Inflammatory macrophage treated with lipopolysaccharide for 4 hours (primary cell): ENCODE results near the gene PPP2R5B.
A peak's percentile ranks its signal among the peaks of the same experiment; 100 is the strongest.

Experiments
- DNase-seq: peaks from one replicate; pipeline ENCODE4 v3.0.0-alpha.2; 2020

The PPP2R5B gene

DNA sequence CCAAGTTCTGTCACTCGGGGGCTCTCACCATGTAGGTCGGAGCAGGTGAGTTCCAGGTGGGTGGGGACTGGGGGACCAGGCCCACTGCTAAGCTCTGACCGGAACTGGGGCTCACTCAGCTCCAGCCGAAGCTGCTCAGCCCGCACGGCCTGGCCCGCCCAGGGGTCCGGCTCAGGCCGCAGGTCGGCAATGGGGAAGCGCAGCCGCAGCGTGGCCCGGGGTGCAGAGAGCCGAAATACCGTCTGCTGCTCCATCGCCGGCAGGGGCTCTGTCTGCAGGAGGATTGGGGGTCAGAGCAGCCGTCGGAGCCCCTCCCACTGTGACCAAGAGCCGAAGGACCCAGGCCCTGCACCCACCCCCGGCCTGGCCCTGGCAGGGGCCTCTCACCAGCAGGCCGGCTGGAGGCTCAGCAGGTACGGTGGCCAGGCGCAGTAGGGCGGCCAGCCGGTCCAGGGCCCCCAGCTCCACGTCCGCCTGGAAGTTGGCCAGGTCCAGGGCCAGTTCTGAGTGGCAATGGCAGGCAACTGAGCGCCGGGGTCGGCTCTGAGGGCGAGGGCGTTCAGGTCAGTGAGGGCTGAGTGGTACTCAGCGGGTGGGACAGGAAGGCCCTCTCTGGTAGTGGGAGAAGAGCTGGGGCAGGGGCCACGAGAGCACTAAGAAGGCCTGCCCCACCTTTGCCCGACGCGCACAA, 14.7 kb upstream of the PPP2R5B start:
- DNase-seq: no peak

DNA sequence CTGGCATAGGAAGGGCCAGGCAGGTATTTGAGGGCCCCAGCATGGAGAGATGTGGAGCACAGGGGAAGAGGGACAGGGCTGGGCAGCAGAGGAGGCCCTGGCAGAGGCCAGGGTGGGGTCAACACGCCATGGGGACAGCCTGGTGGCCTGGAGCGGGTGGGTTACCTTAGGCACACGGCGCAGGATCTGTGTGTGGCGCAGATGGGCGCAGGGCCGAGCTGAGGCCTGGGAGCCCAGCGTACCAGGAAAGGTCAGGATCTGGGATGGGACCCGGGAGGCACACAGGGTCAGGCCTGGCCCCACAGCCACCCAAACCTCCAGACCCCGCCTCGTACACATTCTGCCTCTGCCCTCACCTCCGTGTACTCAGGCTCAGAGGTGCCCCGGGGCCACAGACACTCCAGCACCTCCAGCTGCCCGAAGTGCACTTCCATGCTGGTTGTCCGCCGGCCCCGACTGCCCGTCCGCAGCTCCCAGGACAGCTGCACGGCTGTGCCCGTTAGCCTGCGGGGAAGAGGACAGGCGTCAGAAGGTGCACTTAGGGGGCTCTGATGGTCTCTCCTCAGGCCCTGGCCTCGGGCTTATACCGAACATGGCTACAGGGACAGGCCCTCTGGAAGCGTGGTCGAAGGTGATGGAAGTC, 13.9 kb upstream of the PPP2R5B start:
- no peak for DNase-seq

DNA sequence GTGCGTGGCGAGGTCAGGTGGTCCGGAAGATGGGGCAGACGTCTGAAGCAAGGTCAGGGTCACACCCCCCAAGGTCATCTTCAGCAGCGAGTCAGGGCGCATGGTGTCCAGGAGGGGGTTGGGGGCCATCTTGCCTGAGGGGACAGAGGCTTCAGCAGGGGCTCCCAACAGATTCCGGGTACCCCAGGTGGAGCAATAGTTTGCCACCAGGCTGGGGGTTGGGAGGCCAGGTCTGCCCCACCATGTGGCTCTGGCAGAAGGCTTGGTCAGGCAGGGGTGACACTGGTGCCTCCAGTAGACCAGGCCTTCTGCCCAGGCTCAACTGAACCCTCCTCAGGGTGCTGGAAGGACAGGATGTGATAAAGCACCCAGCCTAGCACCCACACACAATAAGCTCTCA, 13.3 kb upstream of the PPP2R5B start:
- DNase-seq: no peak

DNA sequence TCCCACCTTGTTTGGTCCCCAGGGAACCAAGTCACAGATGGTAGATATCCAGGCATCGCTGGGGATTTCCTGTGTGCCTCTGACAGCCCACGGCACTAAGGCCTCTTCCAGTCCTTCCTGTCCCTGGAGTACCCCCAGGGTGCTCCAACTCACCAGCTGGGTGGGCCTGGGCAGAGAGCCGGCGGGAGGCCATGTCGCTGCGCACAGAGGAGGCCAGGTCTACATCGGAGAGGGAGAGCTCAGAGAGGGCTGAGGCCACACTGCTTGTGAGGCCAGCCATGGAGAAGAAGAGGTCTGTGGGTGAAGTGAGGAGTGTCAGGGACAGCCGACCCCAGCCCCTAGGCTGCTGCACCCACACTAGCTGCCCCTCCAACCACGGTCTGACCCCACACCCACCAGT, 12.8 kb upstream of the PPP2R5B start:
- DNase-seq: no peak

DNA sequence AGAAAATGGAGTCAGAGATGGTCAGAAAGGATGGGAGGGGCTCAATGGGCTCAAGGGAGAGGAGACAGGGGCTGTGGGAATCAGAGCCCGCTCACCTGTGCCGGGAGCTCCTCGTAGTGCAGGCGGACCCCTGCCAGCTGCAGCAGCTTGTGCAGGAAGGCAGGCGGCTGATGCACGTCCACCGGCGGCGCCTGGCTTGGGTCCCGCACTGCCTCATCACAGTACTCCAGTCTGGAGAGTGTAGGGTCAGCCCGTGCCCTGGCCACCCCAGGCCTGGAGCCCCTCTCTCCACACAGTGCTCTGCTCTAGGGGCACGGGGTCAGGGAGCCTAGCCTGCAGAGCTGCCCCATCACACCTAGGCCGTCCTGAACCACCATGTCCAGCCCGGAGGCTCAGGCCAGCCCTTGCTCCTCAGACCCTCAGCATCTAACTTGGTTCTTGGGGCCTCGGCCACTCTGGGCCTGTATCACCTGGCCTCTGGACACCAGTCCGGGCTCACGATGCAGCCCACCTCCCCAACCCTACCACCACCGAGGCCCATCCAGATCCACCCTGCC, 11.2 kb upstream of the PPP2R5B start:
- no peak for DNase-seq

DNA sequence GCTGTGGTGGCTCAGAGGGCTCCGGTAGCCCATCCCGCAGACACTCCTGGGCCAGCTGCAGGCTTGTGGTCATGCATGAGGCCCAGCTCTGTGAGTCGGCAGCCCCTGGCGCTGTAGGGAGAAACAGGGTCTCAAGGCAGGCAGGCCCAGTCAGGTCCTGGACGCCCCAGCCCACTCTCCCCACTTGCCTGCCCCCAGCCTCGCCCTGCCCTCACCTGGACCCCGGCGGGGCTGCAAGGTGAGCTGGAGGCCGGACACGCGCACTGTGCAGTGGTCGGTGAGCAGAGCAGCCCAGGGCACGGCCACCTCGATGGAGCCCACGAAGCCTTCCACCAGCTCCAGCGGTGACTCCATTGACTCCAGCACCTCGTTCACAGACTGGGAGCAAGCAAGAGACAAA, 10.4 kb upstream of the PPP2R5B start:
- DNase-seq: no peak

DNA sequence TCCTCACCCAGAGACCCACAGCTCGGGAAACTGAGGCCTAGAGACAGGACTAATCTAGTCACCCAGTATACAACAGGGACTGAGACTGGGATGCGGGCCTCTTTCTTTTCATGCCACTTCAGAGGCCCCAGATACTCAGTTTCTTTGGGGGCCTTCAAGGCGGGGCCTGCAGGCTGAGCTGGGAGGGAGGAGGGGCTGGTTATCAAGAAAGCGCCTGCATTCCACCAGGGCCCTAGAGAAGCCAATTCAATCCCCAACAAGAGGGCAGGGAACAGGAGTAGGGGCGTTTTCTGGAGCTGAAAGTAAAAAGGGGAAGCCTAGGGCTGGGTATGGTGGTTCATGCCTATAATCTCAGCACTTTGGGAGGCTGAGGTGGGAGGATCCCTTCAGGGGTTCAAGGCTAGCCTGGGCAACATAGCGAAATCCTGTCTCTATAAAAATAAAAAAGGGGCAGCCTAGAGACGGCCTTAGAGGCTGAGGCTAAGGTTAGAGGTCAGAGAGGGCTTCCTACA, 9.1 kb upstream of the PPP2R5B start:
- DNase-seq: peak; percentile 9

DNA sequence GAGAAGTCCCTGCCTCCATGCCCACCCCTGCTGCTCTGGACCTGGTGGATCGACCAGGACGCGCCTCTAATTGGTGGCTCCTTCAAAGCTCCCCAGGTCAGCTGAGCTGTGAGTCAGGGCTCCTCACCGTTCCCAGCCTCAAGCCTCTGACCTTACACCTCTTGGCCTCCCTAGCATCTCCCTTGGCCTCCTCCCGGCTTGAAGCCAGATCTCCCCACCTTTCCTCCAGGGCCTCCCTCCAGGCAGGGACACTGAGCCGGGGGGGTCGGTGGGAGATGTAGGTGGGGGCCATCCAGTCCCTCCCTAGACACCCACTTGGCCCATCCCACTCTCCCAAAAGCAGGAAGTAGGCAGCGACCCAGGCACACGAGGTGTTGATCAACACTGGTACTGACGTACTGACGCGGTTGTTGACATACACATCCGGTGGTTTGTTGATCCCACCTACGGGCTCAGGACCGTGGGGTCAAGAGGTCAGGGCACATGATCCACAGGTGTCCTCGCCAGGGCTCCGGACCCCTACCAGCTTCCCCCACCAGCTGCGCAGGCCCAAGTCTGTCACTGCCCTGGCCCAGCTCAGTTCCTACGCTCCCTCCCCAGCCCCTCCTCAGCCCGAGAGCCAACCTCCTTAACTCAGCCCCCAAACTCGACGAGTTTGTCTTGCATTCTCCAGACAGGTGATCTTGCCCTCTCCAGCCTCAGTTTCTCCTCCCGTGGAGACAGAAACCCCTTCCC, 8.3 kb upstream of the PPP2R5B start:
- DNase-seq: peak; percentile 76

DNA sequence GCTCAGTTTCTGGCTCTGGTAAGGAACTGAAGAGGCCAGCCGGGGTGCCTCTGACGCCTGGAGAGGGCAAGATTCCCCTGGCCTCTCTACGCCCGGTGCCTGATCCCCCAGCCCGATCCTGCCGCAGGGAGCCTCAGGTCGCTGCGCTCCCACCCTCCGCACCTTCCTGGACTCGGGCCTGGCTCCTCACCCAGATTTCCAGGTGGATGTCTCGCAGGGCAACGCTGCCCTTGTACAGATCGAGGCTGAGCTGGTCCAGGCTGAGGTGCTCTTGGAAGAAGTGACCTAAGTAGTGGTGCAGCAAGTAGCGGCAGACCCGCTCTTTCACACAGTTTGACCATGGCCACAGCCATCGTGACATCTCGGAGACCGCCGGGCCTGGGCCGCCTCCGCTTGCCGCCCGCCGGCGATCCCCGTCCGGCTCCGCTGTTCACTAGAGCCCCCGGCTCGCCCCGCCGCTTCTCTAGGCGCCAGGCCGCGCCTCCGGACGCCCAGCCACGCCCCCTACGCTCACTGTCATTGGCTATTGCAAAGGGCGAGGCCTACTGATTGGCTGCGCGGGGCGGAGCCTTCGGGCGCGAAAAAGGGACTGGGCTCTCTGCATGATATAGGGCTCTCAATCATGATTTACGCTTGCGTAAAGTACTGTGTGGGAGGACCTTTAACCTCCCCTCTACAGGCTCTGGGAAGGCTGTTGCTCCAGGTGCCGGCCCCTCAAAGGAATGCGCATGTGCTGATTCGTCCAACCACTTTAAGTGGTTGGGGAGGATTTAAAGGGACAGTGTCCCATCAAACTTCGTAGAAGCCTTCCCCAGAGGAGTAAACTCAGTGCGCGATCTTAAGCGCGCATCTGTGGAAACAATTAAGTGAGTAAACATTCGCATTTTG, 7.5 kb upstream of the PPP2R5B start, which contains the start of gene ATG2A:
Gene ATG2A (minus strand): TSS at position 435 of the 888 bp plus-strand sequence. CDS start 74 bp downstream, at position 361.
- peak; percentile 99 for DNase-seq

DNA sequence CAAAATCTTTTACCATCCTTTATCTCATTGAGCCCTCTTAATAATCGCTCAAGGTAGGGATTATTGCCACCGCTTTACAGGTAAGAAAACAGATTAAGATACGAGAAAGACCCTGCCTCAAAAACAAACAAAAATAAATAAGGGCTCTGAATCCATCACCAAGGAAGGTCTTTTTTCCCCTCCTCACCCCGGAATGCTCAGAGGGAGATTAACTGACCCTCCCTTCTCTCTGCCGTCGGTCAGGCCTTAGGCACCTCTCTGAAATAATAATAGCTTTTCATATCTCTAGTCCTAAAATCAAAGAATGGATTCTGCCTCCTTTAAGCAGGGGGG, 6.9 kb upstream of the PPP2R5B start:
- DNase-seq: no peak

DNA sequence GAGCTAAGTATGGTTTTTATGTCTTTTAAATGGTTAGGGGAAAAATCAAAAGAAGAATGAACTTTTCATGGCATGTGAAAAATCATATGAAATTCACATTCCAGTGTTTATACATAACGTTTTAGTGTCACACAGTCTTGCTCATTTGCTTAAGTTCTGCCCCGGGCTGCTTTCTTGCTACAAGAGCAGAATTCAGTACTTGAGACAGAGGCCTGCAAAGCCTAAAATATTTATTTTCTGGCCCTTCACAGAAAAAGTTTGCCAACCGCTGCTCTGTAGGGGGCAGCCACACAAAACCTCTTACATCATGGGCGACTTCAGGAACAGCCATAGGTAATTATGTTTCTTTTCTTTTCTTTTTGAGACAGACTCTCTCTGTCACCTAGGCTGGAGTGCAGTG, 6.5 kb upstream of the PPP2R5B start:
- DNase-seq: no peak

DNA sequence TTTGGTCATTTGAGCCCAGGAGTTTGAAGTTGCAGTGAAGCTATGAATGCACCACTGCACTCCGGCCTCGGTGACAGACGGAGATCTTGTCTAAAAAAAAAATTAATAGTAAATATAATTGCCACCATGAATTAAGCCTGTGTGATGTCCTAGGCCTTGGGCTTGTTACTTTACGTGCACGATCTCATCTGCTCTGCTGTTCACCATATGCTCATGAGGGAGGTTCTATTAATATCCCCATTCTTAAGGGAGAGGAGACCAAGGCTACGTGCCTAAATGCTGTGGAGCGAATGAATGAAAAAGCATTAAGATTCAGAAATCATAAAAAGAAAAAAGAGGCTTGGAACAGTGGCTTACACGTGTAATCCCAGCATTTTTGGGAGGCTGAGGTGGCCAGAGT, 4.9 kb upstream of the PPP2R5B start:
- no peak for DNase-seq

DNA sequence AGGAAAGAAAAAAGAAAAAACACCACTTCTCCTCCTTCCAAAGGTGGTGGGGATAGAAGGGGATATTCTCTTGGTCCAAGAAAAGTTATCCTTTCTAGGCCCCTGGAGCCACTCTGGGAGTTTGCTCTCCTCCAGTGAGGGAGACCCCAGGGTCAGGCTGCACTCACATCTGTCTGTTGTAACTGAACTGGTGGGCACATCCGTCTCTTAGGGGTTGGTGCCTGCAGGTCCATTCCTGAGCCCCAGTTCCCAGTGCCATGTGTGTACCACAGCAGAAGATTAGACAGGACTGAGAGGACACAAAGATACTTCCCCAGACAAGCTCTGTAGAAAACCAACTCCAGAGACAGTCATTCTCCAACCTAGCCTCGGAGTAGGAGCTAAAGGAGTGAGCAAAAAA, 4.4 kb upstream of the PPP2R5B start:
- DNase-seq: no peak

DNA sequence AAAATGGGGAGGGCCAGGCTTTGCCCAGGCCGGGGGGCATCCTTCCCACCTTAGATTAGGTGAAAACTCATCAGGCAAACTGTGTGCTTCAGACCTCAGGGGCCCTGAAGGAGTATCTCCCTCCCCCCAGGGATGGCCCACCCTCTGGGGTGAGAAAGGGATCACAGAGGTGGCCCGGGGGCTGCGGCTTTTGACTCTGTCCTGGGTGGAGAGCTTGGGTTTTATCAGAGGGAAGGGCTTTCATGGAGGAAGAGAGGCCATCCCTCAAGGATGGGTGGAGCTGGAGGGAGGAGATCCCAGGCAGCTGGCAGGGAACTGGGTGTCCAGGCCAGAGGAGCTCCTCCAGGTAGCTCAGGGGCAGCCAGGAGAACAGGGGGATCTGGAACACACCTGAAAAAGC, 3.1 kb upstream of the PPP2R5B start:
- DNase-seq: no peak

DNA sequence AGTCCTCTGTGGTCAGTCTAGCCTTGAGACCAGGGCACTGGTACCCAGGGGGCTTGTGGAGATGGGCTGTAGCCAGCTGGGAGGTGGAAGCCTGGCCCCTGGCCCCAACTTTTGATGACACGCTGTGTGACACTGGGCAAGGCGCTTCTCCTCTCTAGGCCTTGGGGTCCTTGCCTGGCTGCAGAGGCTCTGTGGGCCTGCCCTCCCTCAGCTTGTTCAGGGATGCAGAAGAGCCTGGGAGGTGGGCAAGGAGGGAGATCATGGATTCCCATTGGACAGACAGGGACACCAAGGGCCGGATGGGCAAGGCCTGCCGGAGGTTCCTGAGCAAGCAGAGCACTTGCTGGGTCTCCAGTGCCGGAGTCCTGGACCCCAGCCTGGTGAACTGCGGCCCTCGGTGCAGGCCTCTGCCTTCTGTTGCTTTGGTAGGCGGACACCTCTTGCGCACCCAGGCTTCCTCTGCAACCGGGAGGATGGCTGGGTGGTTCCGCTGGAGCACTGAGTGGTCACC, 1.3 kb upstream of the PPP2R5B start:
- no peak for DNase-seq

DNA sequence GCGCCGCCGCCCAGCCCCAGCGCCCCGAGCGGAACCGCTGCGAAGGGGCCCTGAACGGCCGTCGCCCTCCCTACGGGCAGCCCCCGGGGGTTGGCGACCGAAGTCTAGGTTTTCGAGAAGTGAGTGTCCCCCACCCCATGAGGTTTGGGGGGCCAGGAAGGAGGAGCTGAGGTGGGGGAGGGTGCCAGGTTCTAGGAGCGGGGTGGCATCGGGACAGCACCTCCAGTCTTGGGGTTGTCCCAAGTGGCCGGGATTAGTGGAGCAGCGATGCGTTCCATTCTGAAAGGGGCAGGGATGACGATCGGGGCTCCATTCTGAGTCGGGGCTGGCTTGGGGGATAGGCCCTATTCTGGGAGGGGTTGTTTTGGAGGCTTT, 408 bp downstream of the PPP2R5B start:
- DNase-seq: no peak

DNA sequence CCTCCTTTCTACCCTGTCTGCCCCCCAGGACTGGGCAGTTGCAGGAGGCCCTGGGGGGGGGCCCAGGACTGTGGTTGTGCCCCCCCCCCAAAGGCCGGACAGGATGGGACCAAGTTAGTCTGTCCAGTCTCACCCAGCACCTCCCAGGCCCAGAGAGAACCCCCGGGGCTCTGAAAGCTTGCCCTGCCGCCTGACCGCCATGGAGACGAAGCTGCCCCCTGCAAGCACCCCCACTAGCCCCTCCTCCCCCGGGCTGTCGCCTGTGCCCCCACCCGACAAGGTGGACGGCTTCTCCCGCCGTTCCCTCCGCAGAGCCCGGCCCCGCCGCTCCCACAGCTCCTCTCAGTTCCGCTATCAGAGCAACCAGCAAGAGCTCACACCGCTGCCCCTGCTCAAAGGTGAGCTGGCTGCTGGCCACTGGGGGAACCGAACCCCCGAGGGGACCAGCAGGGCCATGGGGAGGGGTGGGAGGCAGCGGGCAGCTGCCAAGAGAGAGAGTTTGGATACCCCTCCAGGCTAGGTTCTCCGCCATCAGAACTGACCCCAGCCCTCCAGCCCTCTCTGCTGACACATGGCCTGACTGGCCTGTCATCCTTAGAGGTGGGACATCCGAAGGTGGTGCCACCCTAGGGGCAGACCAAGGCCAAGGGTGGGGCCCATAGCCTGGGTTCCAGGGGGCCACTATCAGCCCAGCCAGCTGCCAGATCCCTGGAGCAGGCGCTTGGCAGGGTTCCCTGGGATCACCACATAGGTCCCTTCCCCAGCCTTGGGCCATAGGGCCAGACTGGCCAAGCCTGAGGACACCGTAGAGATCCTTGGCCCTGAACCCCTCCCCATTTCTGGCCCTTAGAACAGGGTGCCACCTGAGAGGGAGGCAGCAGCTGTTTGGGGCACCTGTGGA, 1.3 kb downstream of the PPP2R5B start:
- DNase-seq: no peak

DNA sequence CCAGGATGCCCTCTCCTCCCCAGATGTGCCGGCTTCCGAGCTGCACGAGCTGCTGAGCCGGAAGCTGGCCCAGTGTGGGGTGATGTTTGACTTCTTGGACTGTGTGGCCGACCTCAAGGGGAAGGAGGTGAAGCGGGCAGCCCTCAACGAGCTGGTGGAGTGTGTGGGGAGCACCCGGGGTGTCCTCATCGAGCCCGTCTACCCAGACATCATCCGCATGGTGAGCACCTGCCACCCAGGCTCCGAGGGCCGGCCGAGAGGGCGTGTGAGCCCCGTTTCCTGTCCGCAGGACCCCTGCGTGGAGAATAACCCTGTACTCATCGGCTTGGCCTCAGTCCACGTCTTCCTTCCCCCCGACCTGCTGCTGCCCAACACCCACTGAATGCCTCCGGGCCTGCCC, 2.2 kb downstream of the PPP2R5B start:
- no peak for DNase-seq

DNA sequence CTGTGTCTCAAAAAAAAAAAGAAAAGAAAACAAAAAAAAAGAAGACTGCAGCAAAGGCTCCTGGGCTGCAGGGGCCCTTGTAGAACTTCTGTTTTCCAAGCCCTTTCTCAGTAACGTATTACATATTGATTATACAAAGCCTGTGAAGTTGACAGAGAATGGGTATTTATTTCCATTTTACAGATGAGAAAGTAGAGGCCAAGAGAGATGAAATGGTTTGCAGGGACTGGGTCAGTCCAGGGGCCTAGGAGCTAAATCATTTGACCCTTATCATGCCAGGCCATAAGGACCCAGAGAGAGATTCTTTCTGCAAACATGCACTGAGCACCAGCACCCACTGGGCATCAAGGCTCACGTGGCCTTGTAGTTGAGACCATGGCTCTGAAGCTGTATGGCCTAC, 4.5 kb downstream of the PPP2R5B start:
- no peak for DNase-seq

DNA sequence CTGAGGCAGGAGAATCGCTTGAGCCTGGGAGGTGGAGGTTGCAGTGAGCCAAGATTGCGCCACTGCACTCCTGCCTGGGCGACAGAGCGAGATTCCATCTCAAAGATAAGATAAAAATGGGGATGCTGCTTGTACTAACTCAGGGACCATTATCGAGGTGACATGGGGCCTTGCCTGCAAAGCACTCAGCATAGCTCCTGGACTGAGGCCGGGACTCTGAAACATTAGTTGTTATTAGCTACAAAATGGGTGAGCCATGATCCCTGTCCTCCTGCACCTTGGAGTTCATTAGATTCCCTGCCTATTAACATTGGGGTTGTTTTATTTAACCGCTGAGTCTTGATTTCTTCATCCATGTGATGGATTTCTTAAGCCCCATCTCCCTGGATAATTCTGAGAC, 5.1 kb downstream of the PPP2R5B start:
- DNase-seq: no peak

DNA sequence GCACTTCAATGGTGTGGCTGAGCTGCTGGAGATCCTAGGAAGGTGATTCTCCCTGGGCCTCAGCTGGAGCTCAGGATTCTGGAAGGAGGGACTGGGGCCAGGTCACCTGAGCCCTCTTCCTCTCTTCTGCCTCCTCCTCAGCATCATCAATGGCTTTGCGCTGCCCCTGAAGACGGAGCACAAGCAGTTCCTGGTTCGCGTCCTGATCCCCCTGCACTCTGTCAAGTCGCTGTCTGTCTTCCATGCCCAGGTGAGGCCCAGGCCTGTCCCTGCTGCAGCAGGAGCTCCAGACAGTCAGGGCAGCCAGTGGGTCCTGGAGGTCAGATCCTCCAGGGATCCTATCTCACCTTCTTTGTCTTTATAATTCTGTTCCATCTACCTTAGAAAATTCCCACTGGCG, 5.9 kb downstream of the PPP2R5B start:
- no peak for DNase-seq

DNA sequence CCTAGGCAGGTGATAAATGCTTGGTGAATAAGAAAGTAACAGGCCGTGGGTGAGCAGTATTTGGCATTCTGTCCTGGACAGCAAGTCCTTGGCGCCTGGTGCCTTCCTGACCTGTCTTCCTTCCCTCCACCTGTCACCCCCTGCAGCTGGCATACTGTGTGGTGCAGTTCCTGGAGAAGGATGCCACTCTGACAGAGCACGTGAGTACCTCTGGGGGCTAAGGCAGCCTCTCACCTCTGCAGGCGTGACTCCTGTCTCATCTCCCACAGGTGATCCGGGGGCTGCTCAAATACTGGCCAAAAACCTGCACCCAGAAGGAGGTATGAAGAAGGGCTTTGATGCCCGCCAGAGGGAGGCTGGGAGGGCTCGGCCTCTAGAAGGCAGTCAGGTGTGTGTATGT, 6.8 kb downstream of the PPP2R5B start:
- DNase-seq: no peak
